ENCODE results near the gene VPS16. TPM values are rescaled to one million over a fixed set of nuclear protein-coding genes. Genes with fewer than 3 reads are reported as not detected.

Gene VPS16
- polyA plus RNA-seq, 1 donor (not counting 4 experiments of a cell fraction or from before 2014, with no cell fraction given) = 22.7 TPM

DNA sequence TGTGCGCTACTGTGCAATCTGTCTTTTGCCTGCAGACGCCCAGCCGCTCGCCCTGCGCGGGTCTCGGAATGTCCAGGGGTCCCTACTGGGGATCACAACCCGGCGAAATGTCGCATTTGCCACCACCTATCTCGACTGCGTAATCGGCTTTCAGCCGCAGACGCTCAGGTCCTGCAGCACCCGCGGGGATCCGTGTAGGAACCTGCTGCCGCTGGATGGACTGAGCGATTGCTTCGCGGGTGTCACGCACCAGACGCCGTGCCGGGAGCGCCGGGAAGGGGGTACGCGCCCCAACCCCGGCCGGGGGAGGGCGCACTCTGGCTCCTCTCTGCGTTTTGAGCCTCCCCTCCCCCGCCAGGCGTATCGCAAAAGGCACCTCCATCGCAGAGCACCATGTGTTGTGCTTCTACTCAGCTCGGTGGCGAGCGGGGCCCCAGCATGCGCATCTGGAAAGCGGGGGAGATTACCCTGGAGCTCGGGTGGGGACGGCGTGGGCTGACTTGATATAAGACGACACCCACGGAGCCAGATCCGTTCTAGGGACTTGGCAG is 32.0 kb downstream of the VPS16 start:
- H4K20me1 ChIP-seq (ENCODE audit: control insufficient read depth, extremely low read depth, insufficient read depth, low read length) = no peaks in the 10 kb centered on the region
- no peaks in the 10 kb centered on the region for H3K9me1 ChIP-seq (ENCODE audit: control insufficient read depth, extremely low read depth, insufficient read depth, low read length)
- DNase-seq (ENCODE audit: low read depth, low spot score) (no peak), FAIRE-seq (no peak)
- no peak for TF ChIP-seq EZH2 (IDR thresholded peaks at IDR 0.05; ENCODE audit: low read length)
- TF ChIP-seq, protein P1, sequence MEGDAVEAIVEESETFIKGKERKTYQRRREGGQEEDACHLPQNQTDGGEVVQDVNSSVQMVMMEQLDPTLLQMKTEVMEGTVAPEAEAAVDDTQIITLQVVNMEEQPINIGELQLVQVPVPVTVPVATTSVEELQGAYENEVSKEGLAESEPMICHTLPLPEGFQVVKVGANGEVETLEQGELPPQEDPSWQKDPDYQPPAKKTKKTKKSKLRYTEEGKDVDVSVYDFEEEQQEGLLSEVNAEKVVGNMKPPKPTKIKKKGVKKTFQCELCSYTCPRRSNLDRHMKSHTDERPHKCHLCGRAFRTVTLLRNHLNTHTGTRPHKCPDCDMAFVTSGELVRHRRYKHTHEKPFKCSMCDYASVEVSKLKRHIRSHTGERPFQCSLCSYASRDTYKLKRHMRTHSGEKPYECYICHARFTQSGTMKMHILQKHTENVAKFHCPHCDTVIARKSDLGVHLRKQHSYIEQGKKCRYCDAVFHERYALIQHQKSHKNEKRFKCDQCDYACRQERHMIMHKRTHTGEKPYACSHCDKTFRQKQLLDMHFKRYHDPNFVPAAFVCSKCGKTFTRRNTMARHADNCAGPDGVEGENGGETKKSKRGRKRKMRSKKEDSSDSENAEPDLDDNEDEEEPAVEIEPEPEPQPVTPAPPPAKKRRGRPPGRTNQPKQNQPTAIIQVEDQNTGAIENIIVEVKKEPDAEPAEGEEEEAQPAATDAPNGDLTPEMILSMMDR (optimal IDR thresholded peaks at IDR 0.05 in 1 of 3, IDR thresholded peaks at IDR 0.05 in 1 of 3, conservative IDR thresholded peaks at IDR 0.05 in 1 of 3; ENCODE audit: extremely low read depth in 1 of 3, insufficient read depth in 2 of 3, low read length in 3 of 3) = peak; percentile 13 to 72 (median 57)
- H3K4me2 ChIP-seq (ENCODE audit: control insufficient read depth, extremely low read depth, insufficient read depth, low read depth, low read length) = peak overlapping the region; percentile 99
- H3K79me2 ChIP-seq (ENCODE audit: control insufficient read depth, insufficient read depth, low read length) = peaks cover 26% of the 10 kb centered on the region
- H2AFZ ChIP-seq (ENCODE audit: control insufficient read depth, low read length) = peak overlapping the region; percentile 34
- H3K4me1 ChIP-seq (ENCODE audit: control insufficient read depth, extremely low read depth, insufficient read depth, low read length) = peaks cover 23% of the 10 kb centered on the region
- dilution Hi-C loops (cut with MboI; ENCODE audit: extremely low pct_ligation_motif_present, low sequenced_read_pairs) = no loop called here
- peaks cover 3% of the 10 kb centered on the region for H3K27me3 ChIP-seq (ENCODE audit: control insufficient read depth, extremely low read depth, insufficient read depth, low read length)
- peak overlapping the region; percentile 69 for H3K27ac ChIP-seq (ENCODE audit: control insufficient read depth, insufficient read depth, low read length)
- no peaks in the 10 kb centered on the region for H3K36me3 ChIP-seq (ENCODE audit: control insufficient read depth in 2 of 2, extremely low read depth in 1 of 2, insufficient read depth in 2 of 2, low read length in 2 of 2)
- peak overlapping the region; percentile 91 to 96 (median 92) for H3K4me3 ChIP-seq (ENCODE audit: control insufficient read depth in 2 of 3, extremely low read depth in 1 of 3, insufficient read depth in 2 of 3, low read depth in 1 of 3, low read length in 3 of 3)
- H3K9me3 ChIP-seq (ENCODE audit: control insufficient read depth, low read depth, low read length) = no peaks in the 10 kb centered on the region
- peak overlapping the region; percentile 81 for H3K9ac ChIP-seq (ENCODE audit: control insufficient read depth, extremely low read depth, insufficient read depth, low read length)

GRCh38 chr20:2873010-2873746 is 32.6 kb downstream of the VPS16 start, which contains the start of gene PTPRA:
PTPRA (plus strand) TSS chr20:2873481; CDS start chr20:2964278, 90,797 bp downstream.
- DNase-seq (ENCODE audit: low read depth, low spot score) (peak; percentile 45), FAIRE-seq (no peak)
- peak within 1 kb of the TSS; percentile 81 for H3K9ac ChIP-seq (ENCODE audit: control insufficient read depth, extremely low read depth, insufficient read depth, low read length)
- no peak for TF ChIP-seq EZH2 (IDR thresholded peaks at IDR 0.05; ENCODE audit: low read length)
- TF ChIP-seq, protein P1 (optimal IDR thresholded peaks at IDR 0.05 in 1 of 3, IDR thresholded peaks at IDR 0.05 in 1 of 3, conservative IDR thresholded peaks at IDR 0.05 in 1 of 3; ENCODE audit: extremely low read depth in 1 of 3, insufficient read depth in 2 of 3, low read length in 3 of 3) = no peak
- H3K27ac ChIP-seq (ENCODE audit: control insufficient read depth, insufficient read depth, low read length) = peak within 1 kb of the TSS; percentile 69
- H3K36me3 ChIP-seq (ENCODE audit: control insufficient read depth in 2 of 2, extremely low read depth in 1 of 2, insufficient read depth in 2 of 2, low read length in 2 of 2) = no peaks in the 10 kb centered on the region
- H3K79me2 ChIP-seq (ENCODE audit: control insufficient read depth, insufficient read depth, low read length) = peaks cover 26% of the 10 kb centered on the region
- H3K9me1 ChIP-seq (ENCODE audit: control insufficient read depth, extremely low read depth, insufficient read depth, low read length) = no peaks in the 10 kb centered on the region
- H4K20me1 ChIP-seq (ENCODE audit: control insufficient read depth, extremely low read depth, insufficient read depth, low read length) = no peaks in the 10 kb centered on the region
- dilution Hi-C loops (cut with MboI; ENCODE audit: extremely low pct_ligation_motif_present, low sequenced_read_pairs) = no loop called here
- H3K27me3 ChIP-seq (ENCODE audit: control insufficient read depth, extremely low read depth, insufficient read depth, low read length) = peaks cover 3% of the 10 kb centered on the region
- peak within 1 kb of the TSS; percentile 91 to 96 (median 92) for H3K4me3 ChIP-seq (ENCODE audit: control insufficient read depth in 2 of 3, extremely low read depth in 1 of 3, insufficient read depth in 2 of 3, low read depth in 1 of 3, low read length in 3 of 3)
- peak within 1 kb of the TSS; percentile 99 for H3K4me2 ChIP-seq (ENCODE audit: control insufficient read depth, extremely low read depth, insufficient read depth, low read depth, low read length)
- H3K4me1 ChIP-seq (ENCODE audit: control insufficient read depth, extremely low read depth, insufficient read depth, low read length) = peaks cover 23% of the 10 kb centered on the region
- H3K9me3 ChIP-seq (ENCODE audit: control insufficient read depth, low read depth, low read length) = no peaks in the 10 kb centered on the region
- peak within 1 kb of the TSS; percentile 34 for H2AFZ ChIP-seq (ENCODE audit: control insufficient read depth, low read length)

Measured in keratinocyte (primary cell).